MV-4-11 (cell line): Measurements from ENCODE around the gene KIF26B.
A peak's percentile ranks its signal among the peaks of the same experiment; 100 is the strongest.

Source experiments
- DNase-seq: peaks from one replicate; lab custom pipeline; 2025; lab: John Stamatoyannopoulos, UW

The KIF26B gene

DNA sequence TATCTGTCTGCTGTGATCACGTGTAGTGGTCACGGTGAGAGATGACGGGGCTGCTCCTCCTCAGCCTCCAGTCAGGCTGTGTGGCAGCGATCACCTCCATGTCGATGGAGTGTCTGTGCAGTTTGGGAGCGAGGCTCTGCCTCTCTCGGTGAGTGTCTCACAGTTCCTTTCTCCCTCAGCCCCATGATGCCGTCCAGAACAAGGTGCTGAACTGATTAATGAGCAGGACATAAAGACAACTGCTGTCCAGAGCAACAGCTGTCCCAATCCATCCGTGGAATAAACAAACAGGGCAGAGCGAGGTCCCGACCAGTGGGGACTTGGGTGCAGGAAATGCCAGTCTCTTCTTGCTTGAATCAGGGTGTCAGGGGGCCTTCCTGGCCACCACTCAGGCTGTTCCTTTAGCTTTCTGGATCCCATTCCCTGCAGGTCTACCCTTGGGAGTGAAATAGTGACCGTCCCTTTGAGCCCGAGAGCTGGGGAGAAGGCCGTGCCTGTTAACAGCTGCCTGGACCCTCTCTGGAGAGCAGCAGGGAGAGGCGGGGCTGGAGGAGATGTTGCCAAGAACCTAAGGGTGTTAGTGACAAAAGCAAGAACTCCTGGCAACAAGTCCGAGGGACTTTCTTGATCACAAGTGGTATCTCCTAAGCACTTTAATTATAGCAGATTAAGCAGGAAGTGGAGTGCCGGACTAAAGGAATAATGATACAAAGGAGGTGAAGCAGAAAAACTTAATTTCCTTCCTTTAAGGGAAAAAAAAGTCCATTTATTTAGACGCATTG lies 443.9 kb downstream of the KIF26B start:
- DNase-seq: no peak

DNA sequence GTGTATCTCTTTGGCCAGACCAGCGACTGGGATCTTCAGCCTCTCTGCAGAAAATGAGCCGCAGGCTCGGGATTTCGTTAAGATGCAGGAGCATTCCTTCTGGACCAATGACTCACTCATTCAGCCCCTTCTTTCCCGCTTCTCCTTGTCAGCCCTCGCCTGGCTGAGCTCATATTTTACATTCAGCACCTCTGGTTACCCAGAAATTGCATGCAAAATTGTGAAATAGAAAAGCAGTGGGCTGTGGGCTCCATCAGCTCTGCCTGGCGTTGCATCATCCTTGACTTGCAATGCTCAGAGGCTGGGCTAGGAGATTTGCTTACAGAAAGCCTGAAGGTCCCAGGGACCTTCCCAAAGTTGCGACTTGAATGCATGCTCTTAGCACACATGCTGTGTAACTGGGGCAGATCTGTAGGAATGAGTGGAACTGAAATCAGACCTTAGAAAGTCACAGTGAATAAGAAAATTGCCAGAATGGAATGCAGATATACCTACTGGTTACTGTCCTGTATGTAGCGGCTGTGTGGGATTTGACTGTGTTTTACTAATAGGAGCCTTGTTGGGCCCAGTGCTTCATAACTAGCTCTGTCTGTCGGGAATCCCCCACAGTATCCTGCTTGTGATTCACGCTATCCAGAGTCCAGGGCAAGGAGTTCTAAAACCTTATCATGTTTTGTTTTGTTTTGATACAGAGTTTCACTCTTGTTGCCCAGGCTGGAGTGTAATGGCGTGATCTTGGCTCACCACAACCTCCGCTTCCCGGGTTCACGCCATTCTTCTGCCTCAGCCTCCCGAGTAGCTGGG lies 444.8 kb downstream of the KIF26B start:
- DNase-seq: peak; percentile 95

DNA sequence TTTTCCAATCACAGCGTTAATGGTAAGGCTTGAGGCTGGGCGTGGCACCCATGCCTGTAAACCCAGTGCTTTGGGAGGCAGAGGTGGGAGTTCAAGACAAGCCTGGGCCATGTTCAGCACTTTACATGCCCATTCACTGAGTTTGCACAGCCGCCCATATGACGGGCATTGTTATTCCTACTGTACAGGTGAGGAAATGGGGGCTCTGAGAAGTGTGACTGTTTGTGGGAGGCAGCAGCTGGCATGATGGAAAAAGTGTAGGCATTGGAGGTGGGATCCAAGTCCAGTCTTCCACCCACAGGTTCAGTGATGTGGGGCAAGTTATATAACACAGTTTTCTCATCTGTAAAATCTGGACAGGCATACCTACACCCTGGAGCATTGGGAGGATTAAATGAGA lies 445.9 kb downstream of the KIF26B start:
- DNase-seq: no peak

DNA sequence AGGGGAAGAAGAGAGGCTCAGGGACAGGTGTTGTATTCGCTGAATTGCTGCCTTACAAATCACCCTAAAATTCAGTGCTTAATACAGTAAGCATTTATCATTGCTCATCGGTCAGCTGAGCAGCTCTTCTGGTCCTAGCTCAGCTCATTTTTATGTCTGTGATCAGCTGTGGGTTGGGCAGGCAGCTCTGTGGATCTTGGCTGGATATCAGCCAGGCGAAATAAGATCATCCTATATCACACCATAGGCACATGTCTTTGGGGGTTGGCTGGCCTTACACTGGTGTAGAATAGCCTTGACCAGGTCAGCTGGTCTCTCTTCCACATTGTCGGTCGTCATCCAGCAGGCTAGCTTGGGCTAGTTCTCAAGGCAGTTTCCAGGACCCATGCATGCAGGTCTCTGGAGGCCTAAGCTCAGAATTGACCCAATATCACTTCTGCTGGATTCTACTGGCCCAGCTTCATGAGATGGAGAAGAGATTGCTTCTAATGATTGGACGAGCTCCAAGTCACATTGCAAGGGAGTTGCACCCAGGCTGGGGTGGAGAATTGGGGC lies 448.6 kb downstream of the KIF26B start:
- DNase-seq: no peak

DNA sequence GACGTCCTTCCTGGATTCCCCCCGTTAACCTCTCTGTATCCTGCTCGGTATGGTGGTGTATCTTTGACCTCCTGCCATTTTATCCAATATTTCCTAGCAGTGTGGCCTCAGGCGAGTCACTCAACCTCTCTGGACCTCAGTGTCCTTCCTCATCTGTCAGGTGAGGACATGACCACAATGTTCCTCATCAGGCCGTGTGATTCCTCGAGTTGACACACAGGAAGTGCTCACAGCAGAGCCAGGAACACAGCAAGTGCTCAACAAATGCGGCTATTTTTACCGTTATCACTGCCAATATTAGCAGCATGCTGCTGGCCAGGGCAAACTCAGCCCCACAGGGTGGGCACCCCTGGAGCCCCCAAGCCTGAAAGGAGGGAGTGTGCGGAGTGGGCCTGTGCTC lies 450.2 kb downstream of the KIF26B start:
- DNase-seq: no peak

DNA sequence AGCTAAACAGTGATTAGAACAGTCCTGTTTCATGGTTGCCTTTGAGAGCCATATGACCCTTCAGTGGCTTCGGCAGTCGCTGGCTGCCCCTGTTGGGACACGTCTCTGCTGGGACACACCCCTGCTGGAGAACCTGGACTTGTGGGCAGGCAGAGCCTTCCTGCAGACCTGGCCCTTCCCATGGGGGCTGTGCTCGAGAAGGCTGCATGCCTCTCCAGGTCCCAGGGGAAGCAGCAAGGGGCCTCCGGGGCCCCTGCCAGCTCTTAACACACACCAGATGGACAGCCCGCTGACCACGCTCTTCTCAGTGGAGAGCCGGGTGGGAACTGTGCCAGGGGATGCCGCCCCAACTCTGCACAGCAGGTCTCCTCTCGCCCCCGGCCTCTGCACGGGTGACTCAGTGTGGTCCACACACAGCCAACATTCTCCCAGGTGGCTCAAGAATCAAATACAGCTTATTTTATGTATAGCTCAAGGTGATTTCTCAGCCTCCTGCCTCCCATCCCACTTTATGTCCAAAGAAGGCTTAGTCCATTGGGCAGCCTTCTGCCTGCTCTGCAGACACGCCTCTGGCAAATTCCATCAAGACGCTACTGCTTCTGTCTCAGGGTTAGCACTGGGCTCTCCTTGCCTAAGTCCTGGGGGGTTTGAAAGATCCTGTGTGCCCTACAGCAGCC lies 450.8 kb downstream of the KIF26B start:
- DNase-seq: no peak

DNA sequence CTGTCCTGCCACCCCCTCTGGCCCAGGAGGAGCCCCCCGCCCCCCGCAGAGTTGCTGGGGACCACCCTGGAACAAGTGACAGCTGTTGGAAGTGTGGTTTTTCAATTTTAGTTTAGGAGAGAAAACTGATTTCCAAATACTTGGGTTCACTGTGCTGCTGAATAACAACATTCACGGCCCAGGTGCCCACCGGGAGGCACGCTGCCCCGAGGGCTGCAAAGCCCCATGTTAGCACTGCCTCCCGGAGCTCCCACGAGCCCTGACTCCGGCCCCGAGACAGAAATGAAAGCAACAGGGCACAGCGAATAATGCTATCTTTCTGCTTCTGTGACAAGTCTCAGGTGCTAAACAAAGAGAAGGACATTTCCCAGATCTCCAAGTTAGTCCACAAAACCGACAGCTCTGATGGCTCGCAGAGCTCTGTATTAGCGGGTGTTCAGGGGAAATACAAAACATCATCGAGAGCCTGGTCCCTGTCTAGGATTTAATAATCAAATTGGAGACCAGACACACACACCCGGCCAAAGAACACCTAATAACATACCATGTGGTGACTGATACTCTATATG lies 451.5 kb downstream of the KIF26B start:
- DNase-seq: no peak

DNA sequence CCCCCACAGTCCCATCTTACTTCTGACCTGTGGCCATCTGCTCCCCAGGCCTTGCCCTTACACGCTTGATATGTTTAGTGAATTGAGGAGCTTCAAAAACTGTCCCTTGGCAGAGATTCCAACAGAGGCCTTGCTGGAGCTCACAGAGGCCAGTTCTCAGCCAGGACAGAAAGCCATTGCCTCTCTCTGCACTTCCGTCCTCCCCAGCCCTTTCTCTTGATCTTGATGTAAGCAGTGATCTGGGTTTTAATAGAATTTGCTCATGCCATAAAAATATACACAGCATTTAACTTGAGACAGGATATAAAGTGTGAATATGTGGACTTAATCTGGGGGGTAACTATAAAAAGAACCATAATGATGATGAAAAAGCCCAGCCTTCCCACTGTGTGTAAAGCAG lies 453.5 kb downstream of the KIF26B start:
- DNase-seq: no peak

DNA sequence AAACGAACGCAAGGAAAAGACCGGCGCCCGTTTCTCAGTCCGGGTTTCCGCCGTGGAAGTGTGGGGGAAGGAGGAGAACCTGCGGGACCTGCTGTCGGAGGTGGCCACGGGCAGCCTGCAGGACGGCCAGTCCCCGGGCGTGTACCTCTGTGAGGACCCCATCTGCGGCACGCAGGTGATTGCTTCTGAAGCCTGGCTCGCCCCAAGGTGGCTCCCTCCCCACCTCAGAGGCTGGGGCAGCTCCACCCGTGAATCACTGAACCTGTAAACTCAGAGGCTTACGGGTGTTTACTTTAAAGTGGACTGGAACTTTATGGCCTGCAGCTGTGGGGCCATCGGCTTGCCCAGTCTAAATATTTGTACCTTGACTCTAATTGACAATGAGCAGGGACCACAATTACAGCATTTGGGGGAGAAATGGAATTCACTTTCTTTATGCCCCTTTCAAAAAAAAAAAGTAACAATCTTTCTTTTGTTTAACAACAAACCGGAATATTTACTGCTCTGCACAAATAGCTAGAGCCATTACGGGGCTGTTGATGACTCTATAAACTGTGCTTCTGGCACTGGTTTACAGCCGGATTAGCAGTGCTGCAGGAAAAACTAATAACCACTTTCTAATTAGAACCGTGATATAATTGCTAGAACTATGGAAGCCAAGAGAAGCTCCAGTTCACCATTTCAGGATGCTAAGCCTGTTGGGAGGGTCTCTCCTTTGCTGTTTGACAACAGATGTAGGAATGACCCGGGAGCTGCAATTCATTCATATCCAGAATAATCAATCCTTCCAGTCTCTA lies 454.8 kb downstream of the KIF26B start:
- DNase-seq: no peak

DNA sequence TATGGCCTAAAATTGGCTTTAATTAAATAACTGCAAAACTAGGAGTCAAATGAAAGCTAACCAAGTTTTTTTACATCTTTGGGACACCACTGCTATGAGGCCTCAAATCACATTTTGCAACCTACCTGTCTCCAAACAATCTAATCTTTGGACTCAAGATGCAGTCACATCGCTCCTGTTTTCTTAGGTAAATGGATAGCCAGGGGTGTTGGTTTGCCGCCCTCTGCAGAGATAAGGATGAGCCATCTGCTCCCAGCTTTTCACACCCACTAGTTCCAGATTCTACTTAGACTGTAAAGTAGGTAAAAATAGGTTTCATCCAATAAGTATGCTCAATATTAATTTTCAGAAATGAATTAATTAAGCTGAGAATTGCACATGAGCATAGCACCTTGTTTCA lies 456.5 kb downstream of the KIF26B start:
- DNase-seq: no peak

DNA sequence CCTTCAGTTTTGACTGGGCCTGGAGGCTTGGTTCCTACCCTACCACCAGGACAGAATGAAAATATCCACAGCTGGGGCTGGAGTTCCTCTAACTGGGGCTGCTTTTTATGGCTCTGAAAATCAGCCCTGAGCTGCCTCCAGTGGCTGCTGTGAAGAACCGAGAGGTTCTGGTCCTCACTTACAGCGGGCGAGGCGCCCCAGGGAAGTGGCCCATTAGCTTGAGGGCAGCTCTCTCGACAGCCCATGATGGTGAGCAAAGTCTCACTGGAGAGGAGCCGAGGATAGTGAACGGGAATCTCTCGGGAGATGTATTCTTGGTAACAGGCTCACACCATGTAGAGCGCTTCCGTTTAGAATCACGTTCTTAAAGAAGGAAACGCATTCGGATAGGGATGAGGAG lies 459.7 kb downstream of the KIF26B start:
- DNase-seq: peak; percentile 14

DNA sequence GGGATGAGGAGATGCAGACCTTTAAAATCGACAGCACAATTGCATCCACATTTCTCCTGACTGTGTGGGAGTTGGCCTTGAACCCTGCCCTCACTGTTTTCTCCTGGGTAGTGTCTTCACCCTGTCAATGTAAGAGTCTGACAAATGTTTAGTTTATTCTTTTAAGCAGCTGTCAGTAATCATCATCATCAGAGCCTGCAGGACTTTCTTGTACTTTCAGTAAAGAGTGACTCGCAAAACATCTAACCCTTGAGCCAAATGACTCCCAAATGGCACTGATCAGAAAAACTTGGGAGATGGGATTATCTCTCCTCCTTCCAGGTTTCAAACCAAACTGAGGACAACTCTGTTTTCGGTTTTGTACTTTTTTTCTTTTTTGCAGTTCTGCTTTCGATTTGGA lies 460.2 kb downstream of the KIF26B start:
- peak; percentile 39 for DNase-seq

DNA sequence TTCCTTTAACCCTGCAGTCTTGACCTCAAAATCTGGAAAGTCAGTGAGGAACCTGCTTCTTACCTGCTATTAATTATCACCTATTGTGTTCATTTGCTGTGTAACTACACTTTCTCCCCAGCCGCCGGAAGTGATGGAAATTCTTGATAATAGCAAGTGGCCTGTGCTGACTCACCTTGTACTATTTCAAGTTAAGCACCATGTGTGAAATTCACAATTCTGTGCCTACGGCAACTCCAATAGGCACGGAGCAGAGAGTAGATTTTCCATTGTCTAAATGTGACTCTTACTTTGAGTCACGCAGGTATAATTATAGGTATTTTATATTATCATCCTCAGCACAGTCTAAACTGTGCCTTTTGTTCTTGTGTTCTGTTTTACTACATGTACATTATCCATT lies 466.8 kb downstream of the KIF26B start:
- no peak for DNase-seq

DNA sequence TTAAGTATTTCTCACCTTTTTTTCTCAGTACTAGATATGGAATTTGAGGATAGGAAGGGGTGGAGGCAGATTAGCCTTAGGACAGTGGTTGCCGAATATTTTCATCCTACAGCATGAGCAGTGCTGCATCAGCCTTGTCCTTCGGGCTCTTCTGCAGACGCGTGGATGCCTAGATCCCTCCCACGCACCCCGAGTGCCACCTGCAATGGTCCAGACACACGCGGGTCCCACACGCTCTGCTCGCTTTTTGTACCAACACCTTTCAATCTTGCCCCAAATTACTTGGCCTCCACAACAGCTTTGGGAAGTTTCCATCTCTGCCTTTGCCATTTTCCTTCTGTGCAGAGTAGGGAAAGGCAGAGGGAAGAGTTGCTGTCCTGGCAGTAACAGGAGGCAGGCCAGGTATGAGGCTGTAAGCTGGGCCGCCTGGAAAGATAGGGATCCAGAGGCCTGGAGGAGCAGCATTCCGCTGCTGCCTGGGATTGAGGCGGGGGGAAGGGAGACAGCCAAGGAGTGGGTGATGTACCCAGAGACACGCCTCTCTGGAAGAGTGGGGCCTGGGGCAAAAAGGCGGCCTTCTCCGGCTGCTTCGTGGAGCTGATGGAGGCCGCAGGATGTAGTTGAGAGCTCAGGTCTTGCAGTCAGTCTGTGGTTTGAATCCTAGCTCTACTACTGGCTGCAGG lies 467.7 kb downstream of the KIF26B start:
- no peak for DNase-seq

DNA sequence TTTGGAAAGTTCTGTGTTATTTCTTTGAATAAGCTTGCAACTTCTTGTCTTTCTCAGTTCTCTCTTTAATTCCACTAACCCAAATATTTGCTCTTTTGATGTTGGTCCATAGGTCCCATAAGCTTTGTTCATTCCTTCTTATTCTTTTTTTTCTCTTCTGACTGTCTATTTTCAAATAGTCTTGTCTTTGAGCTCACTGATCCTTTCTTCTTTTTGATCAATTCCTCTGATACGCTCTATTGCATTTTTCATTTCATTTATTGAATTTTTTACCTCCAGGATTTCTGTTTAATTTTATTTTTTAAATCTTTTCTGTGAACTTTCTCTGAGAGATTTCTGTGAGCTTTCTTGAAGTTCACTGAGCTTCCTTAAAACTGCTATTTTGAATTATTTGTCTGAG lies 486.6 kb downstream of the KIF26B start:
- no peak for DNase-seq

DNA sequence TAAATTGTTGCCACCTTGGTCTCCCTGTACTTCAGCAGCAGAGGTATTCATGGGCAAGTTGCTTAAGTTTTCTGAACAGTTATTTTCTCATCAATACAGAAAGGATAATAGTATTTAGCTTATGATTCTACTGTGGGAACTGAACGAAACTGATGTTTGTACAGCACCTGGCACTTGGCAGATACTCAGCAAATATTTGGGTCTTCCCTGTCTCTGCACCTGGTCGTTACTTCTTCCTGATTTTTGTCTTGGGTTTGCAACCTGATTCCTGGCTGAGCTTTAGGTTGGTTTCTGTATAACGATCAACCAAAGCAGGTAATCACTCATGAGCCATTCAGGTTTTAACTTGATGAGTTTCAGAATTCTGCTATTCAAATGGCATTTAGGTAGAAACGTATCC lies 490.6 kb downstream of the KIF26B start:
- no peak for DNase-seq

DNA sequence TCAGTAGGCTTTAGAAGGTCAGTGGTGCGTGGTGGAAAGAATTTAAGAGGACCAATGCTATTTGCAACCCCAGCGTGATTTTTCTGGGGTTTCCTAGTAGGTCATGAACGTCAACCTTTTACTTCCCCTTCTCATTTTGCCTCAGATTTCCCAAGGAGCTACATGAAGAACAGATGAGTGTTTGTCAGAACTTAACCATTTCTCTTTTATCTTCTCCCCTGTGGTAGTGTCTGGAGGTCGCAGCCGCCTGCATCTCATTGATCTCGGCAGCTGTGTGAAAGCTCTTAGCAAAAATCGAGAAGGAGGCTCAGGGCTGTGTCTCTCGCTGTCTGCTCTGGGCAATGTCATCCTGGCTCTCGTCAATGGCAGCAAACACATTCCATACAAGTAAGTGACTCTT lies 491.1 kb downstream of the KIF26B start:
- no peak for DNase-seq

DNA sequence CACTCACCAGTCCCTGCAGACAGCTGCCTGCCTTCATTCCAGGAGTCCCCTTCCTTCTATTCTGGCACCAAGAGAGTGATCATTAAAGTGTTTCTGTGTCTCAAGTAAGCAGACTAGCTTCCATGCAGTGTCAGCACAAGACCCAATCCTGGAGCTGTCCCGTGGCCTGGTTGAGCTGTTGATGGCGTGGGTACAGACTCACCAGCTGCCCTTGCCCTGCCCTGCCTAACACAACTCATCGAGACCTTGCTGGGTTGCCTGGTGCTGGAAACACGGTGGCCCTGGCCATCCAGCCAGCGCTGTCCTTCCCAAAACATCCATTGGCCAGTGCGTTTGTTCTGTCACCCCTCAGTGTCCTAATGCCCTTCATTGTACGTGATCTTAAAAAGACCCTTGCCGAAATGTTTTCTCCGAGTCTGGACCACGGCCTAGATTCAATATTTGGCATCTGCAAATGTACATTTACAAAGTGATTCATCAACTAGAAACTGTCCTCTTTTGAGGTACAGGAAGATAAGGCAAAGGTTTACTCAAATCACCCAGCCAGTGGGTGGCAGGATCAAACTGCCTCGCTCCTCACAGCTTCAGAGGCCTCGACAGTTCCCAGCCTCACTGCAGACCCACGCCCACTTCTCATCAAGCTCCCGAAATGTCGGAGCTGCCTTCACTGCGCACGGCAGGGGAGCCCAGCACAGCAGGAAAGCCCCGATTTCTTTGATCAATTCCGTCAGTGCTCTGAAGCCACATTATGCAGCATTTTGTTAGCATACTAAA lies 494.2 kb downstream of the KIF26B start:
- no peak for DNase-seq

DNA sequence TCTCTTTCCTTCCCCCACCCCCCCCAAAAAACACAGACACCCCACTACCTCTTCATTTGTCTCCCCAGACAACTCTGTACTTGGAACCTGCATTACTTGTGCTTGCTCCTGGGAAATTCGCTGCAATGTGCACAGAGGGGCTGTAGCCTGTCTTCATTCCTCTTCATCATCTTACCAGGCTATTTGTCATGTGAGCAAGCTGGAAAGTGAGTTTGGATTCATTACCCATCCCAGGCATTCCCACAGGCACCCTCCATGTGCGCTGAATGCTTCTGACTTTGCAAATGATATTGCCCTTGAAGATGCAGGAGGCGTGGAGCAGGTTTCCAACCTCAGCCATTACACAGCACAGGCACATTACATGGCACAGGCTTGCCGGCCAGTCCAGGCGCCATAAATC lies 494.9 kb downstream of the KIF26B start:
- no peak for DNase-seq

DNA sequence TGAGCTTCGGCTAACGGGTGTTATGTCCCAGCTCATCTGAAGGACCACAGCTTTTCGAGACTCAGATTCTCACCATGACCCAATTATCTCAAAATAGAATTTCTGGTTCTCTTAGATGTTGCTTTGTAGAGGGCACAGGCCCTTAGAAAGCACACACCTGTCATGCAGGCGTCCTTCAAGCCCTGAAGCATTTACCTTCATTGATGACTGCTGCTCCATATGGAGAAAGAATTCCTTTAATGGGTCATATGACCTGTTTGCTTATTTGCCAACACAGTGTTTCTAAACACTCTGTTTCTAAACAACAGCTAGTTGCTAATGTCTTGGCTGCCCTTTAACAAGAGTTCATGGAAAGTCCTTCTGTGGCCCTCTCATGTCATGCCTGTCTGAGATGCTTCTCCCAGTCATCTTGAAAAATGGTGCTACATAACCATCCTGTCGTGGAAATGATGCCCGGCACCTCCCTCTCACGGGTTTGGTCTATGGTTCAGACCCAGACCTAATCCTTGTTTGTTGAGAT lies 495.7 kb downstream of the KIF26B start:
- DNase-seq: no peak
